ENCODE data around the gene CX3CL1. TPM values are rescaled to one million over a fixed set of nuclear protein-coding genes. Genes with fewer than 3 reads are reported as not detected.
A peak's percentile ranks its signal among the peaks of the same experiment; 100 is the strongest.

CX3CL1 gene
- total RNA-seq, 1 experiment from 2014 or later: 0.15 TPM

DNA sequence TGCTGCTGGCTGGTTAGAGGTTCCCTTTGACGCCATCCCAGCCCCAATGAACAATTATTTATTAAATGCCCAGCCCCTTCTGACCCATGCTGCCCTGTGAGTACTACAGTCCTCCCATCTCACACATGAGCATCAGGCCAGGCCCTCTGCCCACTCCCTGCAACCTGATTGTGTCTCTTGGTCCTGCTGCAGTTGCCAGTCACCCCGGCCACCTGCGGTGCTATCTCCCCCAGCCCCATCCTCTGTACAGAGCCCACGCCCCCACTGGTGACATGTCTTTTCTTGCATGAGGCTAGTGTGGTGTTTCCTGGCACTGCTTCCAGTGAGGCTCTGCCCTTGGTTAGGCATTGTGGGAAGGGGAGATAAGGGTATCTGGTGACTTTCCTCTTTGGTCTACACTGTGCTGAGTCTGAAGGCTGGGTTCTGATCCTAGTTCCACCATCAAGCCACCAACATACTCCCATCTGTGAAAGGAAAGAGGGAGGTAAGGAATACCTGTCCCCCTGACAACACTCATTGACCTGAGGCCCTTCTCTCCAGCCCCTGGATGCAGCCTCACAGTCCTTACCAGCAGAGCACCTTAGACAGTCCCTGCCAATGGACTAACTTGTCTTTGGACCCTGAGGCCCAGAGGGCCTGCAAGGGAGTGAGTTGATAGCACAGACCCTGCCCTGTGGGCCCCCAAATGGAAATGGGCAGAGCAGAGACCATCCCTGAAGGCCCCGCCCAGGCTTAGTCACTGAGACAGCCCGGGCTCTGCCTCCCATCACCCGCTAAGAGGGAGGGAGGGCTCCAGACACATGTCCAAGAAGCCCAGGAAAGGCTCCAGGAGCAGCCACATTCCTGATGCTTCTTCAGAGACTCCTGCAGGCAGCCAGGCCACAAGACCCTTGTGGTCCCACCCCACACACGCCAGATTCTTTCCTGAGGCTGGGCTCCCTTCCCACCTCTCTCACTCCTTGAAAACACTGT is 11.3 kb downstream of the CX3CL1 start:
- Histone ChIP-seq H2AFZ (ENCODE audit: low read depth, low read length, poor library complexity, severe bottlenecking) (peak overlapping the region; percentile 41), H3K9me2 (ENCODE audit: insufficient read depth) (no peaks in the 10 kb centered on the region), H3K27me3 (ENCODE audit: insufficient read depth, low read length) (0 out of 2 replicates have a peak, but pooled peaks cover 3% of the 10 kb centered on the region), H4K20me1 (ENCODE audit: insufficient read depth) (no peaks in the 10 kb centered on the region), H3K79me2 (ENCODE audit: insufficient read depth, low read length) (no peaks in the 10 kb centered on the region), H3K9me3 (ENCODE audit: control insufficient read depth in 1 of 2, insufficient read depth in 1 of 2, low read depth in 1 of 2, low read length in 2 of 2) (no peaks in the 10 kb centered on the region), H3K4me1 (ENCODE audit: control insufficient read depth in 1 of 2, insufficient read depth in 2 of 2, low read length in 2 of 2) (peaks cover 0 to 17% of the 10 kb centered on the region in 2 experiments; a peak in 2 of 4 replicates), H3K9ac (ENCODE audit: low read length) (no peak overlapping the region), H3K27ac (ENCODE audit: low read depth, low read length) (no peak overlapping the region), H3K4me3 (replicated peaks in 1 of 2; ENCODE audit: low read depth in 1 of 2, low read length in 2 of 2) (no peak overlapping the region), H3K36me3 (ENCODE audit: control insufficient read depth in 1 of 2, insufficient read depth in 2 of 2, low read length in 2 of 2) (no peaks in the 10 kb centered on the region), H3K4me2 (ENCODE audit: low read length) (peak overlapping the region; percentile 16; the same call in 1 of the 2 replicates)
- TF ChIP-seq JUND (IDR thresholded peaks at IDR 0.05) (no peak), SIN3A (IDR thresholded peaks at IDR 0.05; ENCODE audit: low read depth) (no peak), EZH2 (IDR thresholded peaks at IDR 0.05) (no peak), SRF (IDR thresholded peaks at IDR 0.05; ENCODE audit: low read depth) (no peak), REST (IDR thresholded peaks at IDR 0.05; ENCODE audit: low read depth) (no peak)
- TF ChIP-seq, protein P1, sequence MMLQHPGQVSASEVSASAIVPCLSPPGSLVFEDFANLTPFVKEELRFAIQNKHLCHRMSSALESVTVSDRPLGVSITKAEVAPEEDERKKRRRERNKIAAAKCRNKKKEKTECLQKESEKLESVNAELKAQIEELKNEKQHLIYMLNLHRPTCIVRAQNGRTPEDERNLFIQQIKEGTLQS (IDR thresholded peaks at IDR 0.05): no peak
- no TSS peak for BruUV-seq (replicated peaks)
- POLR2A ChIA-PET: interaction anchor here (0.9 kb wide), 1 partner anchor 34 kb away, joined by 3 read pairs; no protein-coding TSS in a partner anchor
- CTCF ChIA-PET: interaction anchor here (0.6 kb wide), 1 partner anchor 399 kb away, joined by 3 read pairs; no protein-coding TSS in a partner anchor
- ATAC-seq: peak; percentile 60
- intact Hi-C loops (cut with micrococcal nuclease): no loop called here
- RAD21 ChIA-PET (ENCODE audit: low non-redundant PET in 1 of 2, low total read pairs in 2 of 2, uncharacterized antibody in 2 of 2, unreplicated experiment in 2 of 2): no interaction called here
- no peak for DNase-seq (ENCODE audit: low read depth, low spot score)

Data from HCT116 (cell line).